Stimulated activated CD4-positive, alpha-beta T cell treated with anti-CD3 and anti-CD28 coated beads, Interleukin-15, amount 100 ng/mL, for 1 hour (primary cell): ENCODE results near the gene IQGAP1.
"Not testable (repeated sequence)": the region's sequence is repeated elsewhere in the genome, so short reads cannot be mapped to it uniquely, and the experiment has no call there.

Experiments
- DNase-seq, 2 donors: peaks; one replicate each; pipeline ENCODE4 v3.0.0-alpha.2; 2020; ENCODE audit warnings: low read depth in 1 of 2, low spot score in 1 of 2

IQGAP1 gene

GRCh38 chr15:90478846-90479481 lies 90.9 kb downstream of the IQGAP1 start:
- DNase-seq = no peak

DNA sequence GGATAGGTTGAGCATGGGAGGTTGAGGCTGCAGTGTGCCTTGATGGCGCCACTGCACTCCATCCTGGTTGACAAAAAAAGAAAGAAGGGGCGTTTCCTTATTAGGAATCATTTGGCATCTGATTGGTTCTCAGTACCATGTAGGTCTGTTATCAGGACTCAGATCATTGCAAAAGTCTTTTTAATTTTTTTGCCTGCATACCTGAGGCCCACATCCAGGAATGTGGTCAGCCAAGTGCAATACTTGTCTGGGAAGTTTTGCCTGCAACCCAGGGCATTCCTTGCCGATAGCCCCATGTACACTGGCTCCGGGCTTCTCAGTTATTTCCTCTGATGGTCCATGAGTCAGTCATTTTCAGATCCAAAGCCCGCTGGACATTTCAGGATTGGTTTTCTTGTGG lies 91.6 kb downstream of the IQGAP1 start:
- DNase-seq = no peak

DNA sequence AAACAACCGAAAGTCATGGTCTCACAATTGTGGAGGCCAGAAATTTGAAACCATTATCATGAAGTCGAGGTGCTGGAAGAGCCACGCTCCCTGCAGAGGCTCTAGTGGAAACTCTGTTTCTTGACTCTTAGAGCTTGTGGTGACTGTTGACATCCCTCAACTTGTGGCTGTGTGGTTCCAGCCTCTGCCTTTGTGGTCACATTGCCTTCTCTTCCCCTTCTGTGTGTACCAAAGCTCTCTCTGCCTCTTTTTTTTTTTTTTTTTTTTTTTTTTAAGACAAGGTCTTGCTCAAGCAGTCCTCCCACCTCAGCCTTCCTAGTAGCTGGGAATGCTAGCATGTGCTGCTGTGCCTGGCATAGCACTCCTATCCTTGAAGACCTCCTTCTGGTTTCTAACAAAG lies 93.0 kb downstream of the IQGAP1 start:
- DNase-seq = no peak

DNA sequence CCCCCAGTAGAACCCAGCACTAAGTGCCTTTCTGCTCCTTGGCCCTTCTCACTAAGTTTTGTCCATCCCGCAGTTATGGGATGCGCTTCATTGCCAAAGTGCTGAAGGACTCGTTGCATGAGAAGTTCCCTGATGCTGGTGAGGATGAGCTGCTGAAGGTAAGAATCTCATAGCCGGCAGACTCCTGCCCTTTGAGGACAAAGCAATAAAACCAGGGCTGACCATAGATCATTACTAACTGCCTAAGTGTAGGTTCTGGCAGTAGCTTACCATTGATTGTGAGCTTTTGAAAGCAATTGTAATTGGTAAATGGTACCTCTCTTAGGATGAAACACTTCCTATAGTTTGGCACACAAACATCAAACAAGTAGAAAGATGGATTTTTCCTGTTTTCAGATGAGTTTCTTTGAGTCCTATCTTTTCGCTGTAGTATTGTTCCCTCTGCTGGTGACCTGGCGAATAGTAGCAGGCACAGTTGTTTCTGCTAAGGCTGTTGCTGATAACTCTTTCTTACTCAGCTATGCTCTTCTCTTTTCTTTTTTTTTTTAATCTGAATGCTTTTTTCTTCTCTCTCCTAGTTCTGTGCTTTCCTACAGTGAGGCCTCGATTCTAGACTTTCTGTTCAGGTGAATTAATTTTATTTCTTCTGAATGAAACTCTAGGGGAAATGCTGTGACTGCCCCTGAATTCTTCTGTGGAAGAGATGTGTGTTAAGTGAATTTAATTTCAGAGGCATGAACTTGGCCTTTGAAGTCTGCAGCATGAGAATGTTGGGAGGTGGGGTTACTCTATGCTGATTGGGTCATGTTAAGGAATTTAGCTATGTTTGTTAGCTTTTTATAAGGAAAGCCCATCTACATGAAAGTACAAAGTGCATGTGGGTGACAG lies 94.3 kb downstream of the IQGAP1 start:
- DNase-seq = peak in 1 of 2 donors; percentile 8

GRCh38 chr15:90483012-90483307 lies 94.9 kb downstream of the IQGAP1 start:
- DNase-seq = no peak

DNA sequence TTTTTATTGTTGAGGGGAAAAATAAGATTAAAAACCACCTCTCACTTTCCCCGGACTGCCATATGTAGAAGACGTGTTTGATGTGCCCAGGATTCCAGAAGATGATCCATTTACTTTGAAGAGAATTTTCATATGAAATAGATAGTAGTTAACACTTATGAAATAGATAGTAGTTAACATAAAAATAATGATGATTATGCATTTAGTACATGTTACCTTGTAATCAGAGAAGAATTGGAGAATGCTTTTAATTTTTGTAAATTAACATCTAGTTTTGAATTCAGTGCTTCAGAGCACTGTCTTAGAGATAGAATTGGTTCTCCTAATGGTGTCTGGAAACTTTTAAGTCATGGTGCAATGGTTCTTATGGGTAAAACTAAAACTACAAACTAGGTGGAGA lies 95.6 kb downstream of the IQGAP1 start:
- DNase-seq = no peak

- DNase-seq = no peak
Observed at GRCh38 chr15:90487186-90487585, 99.1 kb downstream of the IQGAP1 start.

DNA sequence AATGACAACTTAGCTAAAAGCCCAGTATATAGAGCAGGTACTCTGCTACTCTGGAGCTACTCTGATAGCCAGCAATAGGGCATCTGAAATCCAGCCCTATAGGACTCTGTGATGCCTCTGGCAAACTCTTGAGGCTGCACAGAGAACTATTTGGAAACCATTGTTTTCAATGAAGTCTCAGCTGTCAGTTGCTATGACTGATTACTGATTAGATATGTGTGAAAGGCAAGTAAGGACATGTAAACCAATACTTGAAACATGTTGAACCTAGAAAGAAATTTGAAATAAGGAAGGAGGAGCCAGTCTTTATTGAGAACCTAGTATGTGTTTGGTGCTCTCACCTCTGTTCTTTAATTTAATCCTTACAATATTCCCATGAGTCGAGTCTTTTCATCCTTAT lies 101.5 kb downstream of the IQGAP1 start:
- DNase-seq = no peak

GRCh38 chr15:90489944-90490343 lies 101.9 kb downstream of the IQGAP1 start:
- DNase-seq = no peak

DNA sequence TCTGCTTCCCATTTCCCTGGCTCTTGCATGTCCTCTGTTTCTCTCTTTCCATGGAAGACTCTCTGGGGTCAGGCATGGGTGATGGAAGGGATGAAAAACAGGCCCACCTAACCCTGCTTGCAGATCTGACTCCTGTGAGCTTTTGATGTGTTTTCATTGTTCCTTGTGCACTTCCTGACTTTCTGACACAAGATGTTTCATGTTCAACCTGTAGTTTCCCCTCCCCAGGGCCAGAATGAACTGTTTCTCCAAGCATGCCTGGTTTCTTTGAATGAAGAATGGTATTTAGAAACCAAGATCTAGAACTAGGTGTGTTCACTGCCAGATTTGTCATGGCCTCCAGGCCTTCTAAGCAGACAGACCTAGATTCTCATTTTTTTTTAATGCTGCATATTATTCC lies 105.6 kb downstream of the IQGAP1 start:
- DNase-seq = no peak

GRCh38 chr15:90495067-90495466 lies 107.0 kb downstream of the IQGAP1 start:
- DNase-seq = no peak

DNA sequence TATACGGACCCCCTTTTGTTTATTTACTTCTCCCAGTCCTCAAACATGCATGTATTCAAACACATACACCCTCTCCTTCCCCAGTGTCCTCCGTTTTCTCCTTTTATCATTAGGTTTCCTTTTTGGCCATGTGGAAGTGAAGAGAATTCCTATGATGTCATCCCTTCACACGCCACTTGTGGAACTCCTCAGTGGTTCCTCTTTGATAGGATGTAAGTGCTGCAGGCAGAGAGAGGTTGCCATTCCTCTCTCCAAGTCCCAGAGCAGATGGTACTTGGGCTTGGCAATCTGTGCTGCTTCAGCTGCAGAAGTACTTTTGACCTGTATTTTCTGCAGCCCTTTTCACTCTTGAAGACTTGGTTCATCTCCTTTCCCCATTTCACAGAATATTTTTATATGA lies 108.7 kb downstream of the IQGAP1 start:
- DNase-seq = no peak

- no peak for DNase-seq
Observed at GRCh38 chr15:90497376-90497775, 109.3 kb downstream of the IQGAP1 start.

DNA sequence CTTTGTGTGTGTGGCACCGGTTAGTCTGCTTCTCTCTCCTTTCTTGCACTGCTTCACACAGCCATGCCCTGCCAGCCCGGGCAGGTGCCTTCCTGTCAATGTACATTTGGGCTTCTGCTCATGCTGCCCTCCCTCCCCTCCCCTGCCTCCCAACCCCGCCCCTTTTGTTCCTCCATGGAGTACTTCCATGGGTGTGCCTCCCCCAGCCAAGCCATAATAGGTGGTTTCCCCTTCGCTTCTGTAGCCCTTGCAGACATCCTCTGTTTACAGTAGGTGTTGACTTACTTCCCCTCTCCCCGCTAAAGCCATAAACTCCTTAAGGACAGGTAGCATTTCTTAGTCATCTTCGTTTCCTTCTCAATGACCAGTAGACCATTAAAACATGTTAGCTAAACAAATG lies 109.9 kb downstream of the IQGAP1 start:
- DNase-seq = no peak

- no peak for DNase-seq
Observed at GRCh38 chr15:90500171-90500570, 112.1 kb downstream of the IQGAP1 start.

DNA sequence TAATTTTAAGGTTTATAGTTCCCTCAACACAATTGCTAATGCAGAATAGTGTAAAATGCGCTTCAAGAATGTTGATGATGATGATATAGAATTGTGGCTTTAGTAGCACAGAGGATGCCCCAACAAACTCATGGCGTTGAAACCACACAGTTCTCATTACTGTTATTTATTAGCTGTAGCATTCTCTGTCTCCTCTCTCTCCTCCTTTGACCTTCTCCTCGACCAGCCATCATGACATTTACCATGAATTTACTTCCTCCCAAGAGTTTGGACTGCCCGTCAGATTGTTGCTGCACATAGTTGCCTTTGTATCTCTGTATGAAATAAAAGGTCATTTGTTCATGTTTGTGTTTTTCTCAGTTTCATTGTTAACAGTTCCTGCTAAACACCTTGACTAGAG lies 113.9 kb downstream of the IQGAP1 start:
- no peak for DNase-seq

GRCh38 chr15:90510781-90511180 lies 122.7 kb downstream of the IQGAP1 start:
- DNase-seq = not testable (repeated sequence)

DNA sequence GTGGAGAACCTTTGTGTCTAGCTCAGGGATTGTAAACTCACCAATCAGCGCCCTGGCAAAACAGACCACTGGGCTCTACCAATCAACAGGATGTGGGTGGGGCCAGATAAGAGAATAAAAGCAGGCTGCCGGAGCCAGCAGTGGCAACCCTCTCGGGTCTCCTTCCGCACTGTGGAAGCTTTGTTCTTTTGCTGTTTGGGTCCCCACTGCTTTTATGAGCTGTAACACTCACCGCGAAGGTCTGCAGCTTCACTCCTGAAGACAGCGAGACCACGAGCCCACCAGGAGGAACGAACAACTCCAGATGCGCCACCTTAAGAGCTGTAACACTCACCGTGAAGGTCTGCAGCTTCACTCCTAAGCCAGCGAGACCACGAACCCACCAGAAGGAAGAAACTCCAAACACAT lies 123.2 kb downstream of the IQGAP1 start:
- not testable (repeated sequence) for DNase-seq

DNA sequence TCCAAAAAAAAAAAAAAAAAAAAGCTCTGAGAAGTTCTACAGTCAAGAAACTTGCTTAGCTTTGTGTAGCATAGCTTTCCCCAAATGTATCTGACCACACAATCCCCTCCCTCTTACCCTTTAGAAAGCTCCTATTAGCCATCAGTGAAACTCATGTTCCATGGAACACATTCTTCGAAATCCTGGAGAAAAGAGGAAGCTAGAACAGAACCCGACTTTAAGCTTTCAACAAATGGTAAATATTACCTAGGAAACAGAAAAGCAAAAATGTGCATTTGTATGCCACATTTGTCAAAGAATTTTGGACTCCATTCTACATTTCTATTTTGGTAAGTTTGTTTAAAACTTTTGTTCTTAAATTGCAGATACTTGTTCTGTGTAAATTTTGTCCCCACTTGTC lies 124.2 kb downstream of the IQGAP1 start:
- no peak for DNase-seq

DNA sequence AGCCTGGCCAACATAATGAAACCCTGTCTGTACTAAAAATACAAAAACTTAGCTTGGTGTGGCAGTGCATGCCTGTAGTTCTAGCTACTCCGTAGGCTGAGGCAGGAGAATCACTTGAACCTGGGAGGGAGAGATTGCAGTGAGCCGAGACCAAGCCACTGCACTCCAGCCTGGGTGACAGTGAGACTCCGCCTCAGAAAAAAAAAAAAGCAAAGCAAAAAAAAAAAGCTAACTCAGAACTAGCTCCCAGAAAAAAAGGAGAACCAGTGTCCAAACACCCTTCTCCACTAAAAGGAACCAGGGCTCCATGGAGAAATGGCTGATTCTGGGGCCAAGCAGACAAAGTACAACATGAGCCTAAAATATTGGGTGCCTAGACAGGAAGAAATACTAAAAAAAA lies 124.9 kb downstream of the IQGAP1 start:
- DNase-seq = no peak

GRCh38 chr15:90513448-90513847 lies 125.4 kb downstream of the IQGAP1 start:
- DNase-seq = no peak

GRCh38 chr15:90513893-90514292 lies 125.9 kb downstream of the IQGAP1 start:
- DNase-seq = not testable (repeated sequence)

GRCh38 chr15:90519688-90520087 lies 131.6 kb downstream of the IQGAP1 start:
- no peak for DNase-seq
